Lower leg skin (tissue), 3 donors: ENCODE measurements around the gene RBM20.

Experiments used
- POLR2A ChIP-seq, 2 donors: fragments of 450-650 bp; IDR thresholded peaks; one replicate each; pipeline ENCODE4 v1.6.1; 2016 to 2017; ENCODE audit warnings: antibody characterized with exemption in 2 of 2, mild to moderate bottlenecking in 1 of 2, moderate library complexity in 1 of 2
- TF ChIP-seq, protein P1 (sequence below), 3 donors: fragments of 450-650 bp; IDR thresholded peaks; one replicate each; pipeline ENCODE4 v1.5.1; 2016; ENCODE audit warnings: antibody characterized with exemption in 3 of 3, mild to moderate bottlenecking in 3 of 3, moderate library complexity in 2 of 3

DNA sequence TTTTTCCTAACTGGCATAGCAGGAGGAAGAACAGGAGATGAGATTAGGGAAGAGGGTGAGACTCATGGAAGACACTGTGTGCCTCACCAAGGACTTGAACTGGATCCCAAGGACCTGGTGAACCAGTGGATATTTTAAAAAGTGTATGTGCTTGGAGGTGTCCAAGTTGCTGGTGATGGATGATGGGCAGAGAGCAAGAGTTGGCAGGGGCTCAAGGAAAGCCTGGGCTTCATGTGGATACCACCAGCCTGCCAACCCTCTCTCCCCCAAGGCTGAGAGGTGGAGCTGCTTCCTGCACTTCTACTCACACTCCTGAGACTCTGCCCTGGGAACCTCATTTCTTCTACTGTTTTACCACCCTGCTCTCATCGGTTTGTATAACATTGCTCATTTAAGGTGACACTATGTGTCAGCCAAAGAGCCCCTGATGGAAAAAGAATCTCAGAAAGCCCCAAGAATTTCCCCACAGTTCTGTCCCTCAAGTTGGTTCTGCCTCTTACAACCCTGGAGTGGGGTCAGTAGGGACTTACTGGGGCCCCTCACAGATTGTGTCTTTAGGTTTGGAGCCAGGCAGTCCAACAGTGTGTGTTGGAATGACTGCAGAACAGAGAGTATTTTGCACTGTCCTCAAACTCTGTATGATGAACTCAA is 171.3 kb downstream of the RBM20 start:
- TF ChIP-seq, protein P1, sequence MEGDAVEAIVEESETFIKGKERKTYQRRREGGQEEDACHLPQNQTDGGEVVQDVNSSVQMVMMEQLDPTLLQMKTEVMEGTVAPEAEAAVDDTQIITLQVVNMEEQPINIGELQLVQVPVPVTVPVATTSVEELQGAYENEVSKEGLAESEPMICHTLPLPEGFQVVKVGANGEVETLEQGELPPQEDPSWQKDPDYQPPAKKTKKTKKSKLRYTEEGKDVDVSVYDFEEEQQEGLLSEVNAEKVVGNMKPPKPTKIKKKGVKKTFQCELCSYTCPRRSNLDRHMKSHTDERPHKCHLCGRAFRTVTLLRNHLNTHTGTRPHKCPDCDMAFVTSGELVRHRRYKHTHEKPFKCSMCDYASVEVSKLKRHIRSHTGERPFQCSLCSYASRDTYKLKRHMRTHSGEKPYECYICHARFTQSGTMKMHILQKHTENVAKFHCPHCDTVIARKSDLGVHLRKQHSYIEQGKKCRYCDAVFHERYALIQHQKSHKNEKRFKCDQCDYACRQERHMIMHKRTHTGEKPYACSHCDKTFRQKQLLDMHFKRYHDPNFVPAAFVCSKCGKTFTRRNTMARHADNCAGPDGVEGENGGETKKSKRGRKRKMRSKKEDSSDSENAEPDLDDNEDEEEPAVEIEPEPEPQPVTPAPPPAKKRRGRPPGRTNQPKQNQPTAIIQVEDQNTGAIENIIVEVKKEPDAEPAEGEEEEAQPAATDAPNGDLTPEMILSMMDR (IDR thresholded peaks at IDR 0.05), result no peak
- no peak for TF ChIP-seq POLR2A (IDR thresholded peaks at IDR 0.05)
